Measurements from ENCODE around the gene RHOV.

RHOV gene

GRCh38 chr15:40873694-40874561 is at the start of gene RHOV:
RHOV (minus strand) TSS chr15:40874234; CDS start chr15:40874139, 95 bp downstream.
- DNase-seq (ENCODE audit: low read depth): peak; percentile 12

GRCh38 chr15:40923551-40923950 is 49.5 kb upstream of the RHOV start:
- no peak for DNase-seq (ENCODE audit: low read depth)

GRCh38 chr15:40922608-40923005 is 48.6 kb upstream of the RHOV start:
- no peak for DNase-seq (ENCODE audit: low read depth)

- DNase-seq (ENCODE audit: low read depth): no peak
These were observed 48.0 kb upstream of the RHOV start for GRCh38 chr15:40921949-40922607.

- no peak for DNase-seq (ENCODE audit: low read depth)
These were observed 44.9 kb upstream of the RHOV start for GRCh38 chr15:40918799-40919392.

GRCh38 chr15:40918146-40918798 is 44.2 kb upstream of the RHOV start:
- DNase-seq (ENCODE audit: low read depth): no peak

GRCh38 chr15:40917585-40917984 is 43.6 kb upstream of the RHOV start:
- DNase-seq (ENCODE audit: low read depth): no peak

- DNase-seq (ENCODE audit: low read depth): no peak
These were observed 41.6 kb upstream of the RHOV start for GRCh38 chr15:40915679-40916078.

- DNase-seq (ENCODE audit: low read depth): no peak
These were observed 41.2 kb upstream of the RHOV start for GRCh38 chr15:40915116-40915661.

GRCh38 chr15:40914486-40914885 is 40.5 kb upstream of the RHOV start:
- DNase-seq (ENCODE audit: low read depth): no peak

- DNase-seq (ENCODE audit: low read depth): no peak
These were observed 40.0 kb upstream of the RHOV start for GRCh38 chr15:40914013-40914412.

GRCh38 chr15:40912478-40912877 is 38.4 kb upstream of the RHOV start:
- DNase-seq (ENCODE audit: low read depth): no peak

- DNase-seq (ENCODE audit: low read depth): no peak
These were observed 37.7 kb upstream of the RHOV start for GRCh38 chr15:40911693-40912092.

GRCh38 chr15:40911141-40911540 is 37.1 kb upstream of the RHOV start:
- no peak for DNase-seq (ENCODE audit: low read depth)

- peak; percentile 84 for DNase-seq (ENCODE audit: low read depth)
These were observed 35.9 kb upstream of the RHOV start for GRCh38 chr15:40909662-40910630.

GRCh38 chr15:40908095-40908494 is 34.1 kb upstream of the RHOV start:
- DNase-seq (ENCODE audit: low read depth): no peak

GRCh38 chr15:40906991-40907802 is 33.2 kb upstream of the RHOV start:
- no peak for DNase-seq (ENCODE audit: low read depth)

GRCh38 chr15:40906091-40906990 is 32.3 kb upstream of the RHOV start:
- DNase-seq (ENCODE audit: low read depth): peak; percentile 97

Data from fibroblast of gingiva (primary cell).